T47D (cell line): ENCODE results near the gene CSNK2B.
A peak's percentile ranks its signal among the peaks of the same experiment; 100 is the strongest.

Source experiments
- DNase-seq, 2 experiments: peaks; one replicate each; pipeline versions ENCODE4 v3.0.0 to v3.0.0-alpha.2; 2011 to 2012; ENCODE audit warnings: low read depth in 1 of 2, low spot score in 1 of 2
- JUND ChIP-seq: IDR thresholded peaks from 2 replicates; pipeline ENCODE4 v1.6.1; 2012; ENCODE audit warnings: low read depth
- in situ Hi-C: cut with HindIII; loops from 2 replicates; pipeline ENCODE4 v1.10.0; 2016; ENCODE audit warnings: low sequenced_read_pairs, low pct_unique_long_range_greater_than_20kb

Gene CSNK2B

GRCh38 chr6:31676322-31676903, 10.5 kb downstream of the CSNK2B start:
- TF ChIP-seq JUND, result no peak
- no peak for DNase-seq
- in situ Hi-C loops, result no loop called here

- TF ChIP-seq JUND, result no peak
- DNase-seq, result no peak
- in situ Hi-C loops, result no loop called here
Observed at GRCh38 chr6:31676904-31677303, 11.0 kb downstream of the CSNK2B start.

GRCh38 chr6:31677955-31678354, 12.1 kb downstream of the CSNK2B start:
- in situ Hi-C loops, result no loop called here
- no peak for DNase-seq

GRCh38 chr6:31680226-31681134, 14.6 kb downstream of the CSNK2B start, which contains the start of gene LY6G5C:
Gene LY6G5C (minus strand): TSS chr6:31681067. CDS start chr6:31680373, 694 bp downstream.
- in situ Hi-C loops, result no loop called here
- no peak for TF ChIP-seq JUND
- peak; percentile 67 to 86 for DNase-seq

More at GRCh38 chr6:31677955-31678354, 12.1 kb downstream of the CSNK2B start:
- no peak for TF ChIP-seq JUND

- no peak for TF ChIP-seq JUND
- peak in 1 of 2 experiments; percentile 34 for DNase-seq
- in situ Hi-C loops, result no loop called here
Observed at GRCh38 chr6:31681135-31681671, 15.3 kb downstream of the CSNK2B start.

- TF ChIP-seq JUND, result no peak
- in situ Hi-C loops, result no loop called here
- DNase-seq, result no peak
Observed at GRCh38 chr6:31683591-31683990, 17.7 kb downstream of the CSNK2B start.

GRCh38 chr6:31686483-31686882, 20.6 kb downstream of the CSNK2B start:
- in situ Hi-C loops, result no loop called here
- TF ChIP-seq JUND, result no peak
- no peak for DNase-seq

- in situ Hi-C loops, result no loop called here
- DNase-seq, result no peak
- TF ChIP-seq JUND, result no peak
Observed at GRCh38 chr6:31687321-31687720, 21.4 kb downstream of the CSNK2B start.

- in situ Hi-C loops, result no loop called here
- no peak for DNase-seq
- no peak for TF ChIP-seq JUND
Observed at GRCh38 chr6:31687860-31688693, 22.2 kb downstream of the CSNK2B start.

- in situ Hi-C loops, result no loop called here
- DNase-seq, result no peak
- no peak for TF ChIP-seq JUND
Observed at GRCh38 chr6:31689249-31690110, 23.6 kb downstream of the CSNK2B start.

- in situ Hi-C loops, result no loop called here
- no peak for TF ChIP-seq JUND
- DNase-seq, result no peak
Observed at GRCh38 chr6:31690231-31691077, 24.6 kb downstream of the CSNK2B start.
